ENCODE results near the gene KLHL28. TPM values are rescaled to one million over a fixed set of nuclear protein-coding genes. Genes with fewer than 3 reads are reported as not detected.

The KLHL28 gene
- total and polyA plus RNA-seq, 8 donors = 1.5 to 9.2 (median 5.8) TPM

- WGBS, 2 donors = 97 to 100% methylated on average over 3 of the region's 3 CpGs
- H3K4me1 ChIP-seq = peaks cover 20 to 36% (median 22%) of the 10 kb centered on the region in 3 donors
Measured at GRCh38 chr14:44956866-44957265, 4.9 kb downstream of the KLHL28 start.

GRCh38 chr14:44955528-44955927 lies 6.2 kb downstream of the KLHL28 start:
- Histone ChIP-seq H3K27ac (no peak overlapping the region), H3K9me3 (no peaks in the 10 kb centered on the region), H3K4me1 (peaks cover 20 to 31% (median 22%) of the 10 kb centered on the region in 3 donors), H3K27me3 (no peaks in the 10 kb centered on the region), H3K36me3 (no peaks in the 10 kb centered on the region), H3K4me3 (no peak overlapping the region)
- WGBS, 2 donors = 72 to 90% methylated on average over 3 of the region's 3 CpGs
- TF ChIP-seq CTCF (IDR thresholded peaks at IDR 0.05) = no peak
- no peak for DNase-seq
- ATAC-seq = no peak
- intact Hi-C loops (cut with DNase I) = no loop called here
- FAIRE-seq = no peak

More at GRCh38 chr14:44956866-44957265, 4.9 kb downstream of the KLHL28 start:
- Histone ChIP-seq H3K9me3 (no peaks in the 10 kb centered on the region), H3K36me3 (no peaks in the 10 kb centered on the region), H3K4me3 (no peak overlapping the region), H3K27ac (no peak overlapping the region), H3K27me3 (no peaks in the 10 kb centered on the region)
- DNase-seq = no peak
- ATAC-seq = no peak
- no peak for TF ChIP-seq CTCF (IDR thresholded peaks at IDR 0.05)
- intact Hi-C loops (cut with DNase I) = no loop called here
- FAIRE-seq = no peak

GRCh38 chr14:44954750-44955149 lies 7.0 kb downstream of the KLHL28 start:
- TF ChIP-seq CTCF (IDR thresholded peaks at IDR 0.05) = no peak
- no peak for FAIRE-seq
- Histone ChIP-seq H3K4me3 (no peak overlapping the region), H3K36me3 (no peaks in the 10 kb centered on the region), H3K4me1 (peaks cover 16 to 23% (median 16%) of the 10 kb centered on the region in 3 donors), H3K9me3 (no peaks in the 10 kb centered on the region), H3K27me3 (no peaks in the 10 kb centered on the region), H3K27ac (no peak overlapping the region)
- ATAC-seq = no peak
- DNase-seq = no peak
- intact Hi-C loops (cut with DNase I) = no loop called here
- WGBS, 2 donors = 75 to 81% methylated on average over 3 of the region's 3 CpGs

- intact Hi-C loops (cut with DNase I) = no loop called here
- Histone ChIP-seq H3K27ac (no peak overlapping the region), H3K27me3 (no peaks in the 10 kb centered on the region), H3K36me3 (no peaks in the 10 kb centered on the region), H3K9me3 (no peaks in the 10 kb centered on the region), H3K4me1 (peaks cover 0 to 4% (median 1%) of the 10 kb centered on the region in 3 donors), H3K4me3 (no peak overlapping the region)
- 89 to 92% methylated on average over 4 of the region's 4 CpGs for WGBS, 2 donors
- DNase-seq (no peak), FAIRE-seq (no peak), ATAC-seq (no peak)
- no peak for TF ChIP-seq CTCF (IDR thresholded peaks at IDR 0.05)
Measured at GRCh38 chr14:44952391-44953110, 9.2 kb downstream of the KLHL28 start.

- Histone ChIP-seq H3K4me3 (no peak overlapping the region), H3K27me3 (no peaks in the 10 kb centered on the region), H3K27ac (no peak overlapping the region), H3K36me3 (no peaks in the 10 kb centered on the region), H3K4me1 (peaks cover 0 to 4% (median 0%) of the 10 kb centered on the region in 3 donors), H3K9me3 (no peaks in the 10 kb centered on the region)
- DNase-seq = no peak
- TF ChIP-seq CTCF (IDR thresholded peaks at IDR 0.05) = no peak
- FAIRE-seq = no peak
- WGBS, 2 donors = 93 to 96% methylated on average over 2 of the region's 2 CpGs
- intact Hi-C loops (cut with DNase I) = no loop called here
- no peak for ATAC-seq
Measured at GRCh38 chr14:44951051-44951450, 10.7 kb downstream of the KLHL28 start.
